Transverse colon (tissue), 4 donors: Measurements from ENCODE around the gene PRPSAP2. TPM values are rescaled to one million over a fixed set of nuclear protein-coding genes. Genes with fewer than 3 reads are reported as not detected.

ENCODE experiments used
- DNase-seq: peaks from one replicate; pipeline ENCODE4 v3.0.0-alpha.2; 2019
- H3K27ac ChIP-seq, 4 donors: fragments of 200-600 bp; sonication (generic); 2 replicates each; pipeline ENCODE4 v1.5.1; 2016 to 2018; ENCODE audit warnings: inconsistent platforms in 4 of 4
- H3K27me3 ChIP-seq: fragments of 200-600 bp; sonication (generic); 2 replicates; pipeline ENCODE4 v1.5.1; 2017; ENCODE audit warnings: inconsistent platforms
- H3K36me3 ChIP-seq, 4 donors: fragments of 200-600 bp; sonication (generic); 2 replicates each; pipeline ENCODE4 v1.5.1; 2017 to 2019; ENCODE audit warnings: inconsistent platforms in 4 of 4
- H3K4me1 ChIP-seq, 4 donors: fragments of 200-600 bp; sonication (generic); 2 replicates each; pipeline ENCODE4 v1.5.1; 2017 to 2020; ENCODE audit warnings: inconsistent platforms in 4 of 4
- H3K4me3 ChIP-seq, 4 donors: fragments of 200-600 bp; sonication (generic); 1 replicate in 1 of 4; 2 replicates in 3 of 4; pipeline versions ENCODE4 v1.5.1 to v1.6.1; 2017 to 2019; ENCODE audit warnings: inconsistent platforms in 4 of 4
- H3K9me3 ChIP-seq, 2 donors: fragments of 200-600 bp; sonication (generic); 2 replicates each; pipeline ENCODE4 v1.5.1; 2017 to 2019; ENCODE audit warnings: inconsistent platforms in 2 of 2
- EP300 ChIP-seq: sonication (generic); formaldehyde crosslinking; IDR thresholded peaks from one replicate; pipeline ENCODE4 v1.6.1; 2017; ENCODE audit warnings: antibody characterized with exemption, low read depth
- POLR2A ChIP-seq: fragments of 450-650 bp; IDR thresholded peaks from one replicate; pipeline ENCODE4 v1.6.1; 2016; ENCODE audit warnings: antibody characterized with exemption, mild to moderate bottlenecking, moderate library complexity
- POLR2AphosphoS5 ChIP-seq, 3 donors: sonication (generic); formaldehyde crosslinking; IDR thresholded peaks; one replicate each; pipeline ENCODE4 v1.6.1; 2016; ENCODE audit warnings: antibody characterized with exemption in 3 of 3
- WGBS, 2 donors: methylation state at CpG; one replicate each; pipeline ENCODE4 v1.1.5; 2018; ENCODE audit warnings: low coverage in 1 of 2; 5-methylcytosine and 5-hydroxymethylcytosine counted together
- in situ Hi-C, 4 donors: fragments of 200-750 bp; cut with MboI; loops; one replicate each; pipeline versions ENCODE4 v1.15.0 to v1.15.1; 2017; ENCODE audit warnings: low sequenced_read_pairs in 3 of 4, low pct_ligation_motif_present in 1 of 4, low pct_unique_long_range_greater_than_20kb in 1 of 4
- intact Hi-C: fragments of 100-400 bp; cut with DNase I; formaldehyde crosslinking; loops from one replicate; pipeline ENCODE4 v1.15.1; 2023; ENCODE audit warnings: low total_unique reads
- total RNA-seq, 4 donors: library from RNA; depleted of rRNA; stranded (reverse); fragments of >200 nt; gene quantifications; one replicate each; pipeline ENCODE4 v1.1.0, GENCODE V29; 2016
- TF ChIP-seq, protein P1 (sequence below), 5 experiments: fragments of 200-600 bp in 3 of 5; fragments of 450-650 bp in 2 of 5; sonication (generic) in 3 of 5; IDR thresholded peaks; 1 replicate in 2 of 5; 2 replicates in 3 of 5; pipeline ENCODE4 v1.5.1; 2016 to 2017; ENCODE audit warnings: antibody characterized with exemption in 5 of 5, inconsistent platforms in 3 of 5, mild to moderate bottlenecking in 2 of 5, moderate library complexity in 1 of 5

PRPSAP2 gene
- total RNA-seq, 4 donors from 2014 or later = 22.4 to 77.0 (median 27.2) TPM

DNA sequence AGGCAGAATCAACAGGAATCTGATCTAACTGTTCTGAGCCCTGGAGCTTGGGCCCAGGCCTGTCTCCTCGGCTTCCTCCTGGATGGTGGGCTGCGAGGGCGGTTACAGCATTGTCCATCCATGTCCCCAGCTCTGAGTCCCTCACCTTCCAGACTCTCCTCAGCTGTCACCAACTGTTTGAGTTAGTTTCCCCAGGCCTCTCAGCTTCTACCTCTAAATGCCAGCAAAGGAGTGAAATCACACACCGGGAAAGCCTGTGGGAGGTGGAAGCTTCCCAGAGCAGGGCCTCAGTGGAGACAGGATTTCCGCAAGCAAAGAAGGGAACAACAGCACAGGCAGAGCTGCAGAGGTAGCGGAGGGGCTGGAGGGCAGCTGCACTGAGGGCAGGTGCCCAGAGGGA, 9.4 kb upstream of the PRPSAP2 start:
- Histone ChIP-seq H3K9me3 (no peaks in the 10 kb centered on the region), H3K36me3 (no peaks in the 10 kb centered on the region), H3K4me3 (no peak overlapping the region), H3K4me1 (no peaks in the 10 kb centered on the region), H3K27me3 (no peaks in the 10 kb centered on the region), H3K27ac (no peak overlapping the region)
- DNase-seq = no peak
- TF ChIP-seq, protein P1, sequence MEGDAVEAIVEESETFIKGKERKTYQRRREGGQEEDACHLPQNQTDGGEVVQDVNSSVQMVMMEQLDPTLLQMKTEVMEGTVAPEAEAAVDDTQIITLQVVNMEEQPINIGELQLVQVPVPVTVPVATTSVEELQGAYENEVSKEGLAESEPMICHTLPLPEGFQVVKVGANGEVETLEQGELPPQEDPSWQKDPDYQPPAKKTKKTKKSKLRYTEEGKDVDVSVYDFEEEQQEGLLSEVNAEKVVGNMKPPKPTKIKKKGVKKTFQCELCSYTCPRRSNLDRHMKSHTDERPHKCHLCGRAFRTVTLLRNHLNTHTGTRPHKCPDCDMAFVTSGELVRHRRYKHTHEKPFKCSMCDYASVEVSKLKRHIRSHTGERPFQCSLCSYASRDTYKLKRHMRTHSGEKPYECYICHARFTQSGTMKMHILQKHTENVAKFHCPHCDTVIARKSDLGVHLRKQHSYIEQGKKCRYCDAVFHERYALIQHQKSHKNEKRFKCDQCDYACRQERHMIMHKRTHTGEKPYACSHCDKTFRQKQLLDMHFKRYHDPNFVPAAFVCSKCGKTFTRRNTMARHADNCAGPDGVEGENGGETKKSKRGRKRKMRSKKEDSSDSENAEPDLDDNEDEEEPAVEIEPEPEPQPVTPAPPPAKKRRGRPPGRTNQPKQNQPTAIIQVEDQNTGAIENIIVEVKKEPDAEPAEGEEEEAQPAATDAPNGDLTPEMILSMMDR (IDR thresholded peaks at IDR 0.05) = no peak
- no peak for TF ChIP-seq EP300
- no peak for TF ChIP-seq POLR2A
- no peak for TF ChIP-seq POLR2AphosphoS5 (IDR thresholded peaks at IDR 0.05)
- WGBS, 2 donors = 89% methylated on average over 6 of the region's 6 CpGs; no CpG with 5 or more reads in 1 of the 2 donors
- in situ Hi-C loops (no loop called here), intact Hi-C loops (no loop called here)

DNA sequence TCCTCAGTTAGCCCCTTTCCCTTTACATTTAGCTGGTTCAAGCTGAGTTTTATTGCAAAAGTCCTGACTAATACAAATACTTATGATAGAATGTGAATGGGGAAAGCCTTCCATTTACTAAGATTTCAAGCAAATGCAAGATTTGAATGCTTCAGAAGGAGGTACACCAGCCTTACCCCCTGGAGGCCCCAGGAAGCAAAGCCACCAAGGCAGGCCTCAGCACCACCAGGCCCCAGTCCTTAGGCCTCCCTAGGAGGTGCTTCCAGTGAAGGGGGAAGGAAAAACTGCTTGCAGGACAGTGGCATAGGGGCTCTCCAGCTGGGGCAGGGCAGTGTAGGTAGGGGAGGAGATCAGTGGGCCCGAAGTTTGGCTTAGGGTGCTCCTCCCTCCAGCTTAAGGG, 7.3 kb upstream of the PRPSAP2 start:
- WGBS, 2 donors = 33 to 82% methylated on average over 1 of the region's 1 CpG
- Histone ChIP-seq H3K27me3 (no peaks in the 10 kb centered on the region), H3K27ac (no peak overlapping the region), H3K9me3 (no peaks in the 10 kb centered on the region), H3K4me1 (peaks cover 0 to 7% (median 6%) of the 10 kb centered on the region in 4 donors), H3K4me3 (no peak overlapping the region), H3K36me3 (no peaks in the 10 kb centered on the region)
- TF ChIP-seq POLR2A (no peak), EP300 (no peak), POLR2AphosphoS5 (IDR thresholded peaks at IDR 0.05) (no peak)
- TF ChIP-seq, protein P1 (IDR thresholded peaks at IDR 0.05) = no peak
- intact Hi-C loops (no loop called here), in situ Hi-C loops (no loop called here)
- no peak for DNase-seq

DNA sequence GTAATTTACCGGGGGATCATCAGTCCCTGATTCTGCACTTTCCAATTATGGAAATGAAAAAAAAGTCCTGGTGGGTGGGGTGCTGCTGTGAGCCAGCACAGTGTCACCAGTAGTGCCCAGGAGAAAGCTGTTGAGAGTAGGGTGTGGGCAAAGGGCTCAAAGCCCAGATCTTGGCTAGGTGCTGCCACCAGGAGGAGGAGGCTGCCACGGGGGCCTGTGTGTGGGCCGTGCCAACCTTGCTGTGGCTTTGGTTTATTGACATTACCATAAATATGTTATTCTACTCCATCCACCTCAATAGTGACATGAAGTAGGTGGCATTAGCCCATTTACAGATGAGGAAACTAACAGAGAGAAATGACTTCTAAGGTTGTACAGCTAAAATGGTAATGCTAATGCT, 6.7 kb upstream of the PRPSAP2 start:
- Histone ChIP-seq H3K27me3 (no peaks in the 10 kb centered on the region), H3K4me1 (peaks cover 0 to 9% (median 8%) of the 10 kb centered on the region in 4 donors), H3K36me3 (no peaks in the 10 kb centered on the region), H3K9me3 (no peaks in the 10 kb centered on the region), H3K4me3 (no peak overlapping the region), H3K27ac (no peak overlapping the region)
- TF ChIP-seq, protein P1 (IDR thresholded peaks at IDR 0.05) = no peak
- TF ChIP-seq EP300 = no peak
- no peak for TF ChIP-seq POLR2A
- TF ChIP-seq POLR2AphosphoS5 (IDR thresholded peaks at IDR 0.05) = no peak
- 56 to 100% methylated on average over 1 to 3 of the region's 3 CpGs for WGBS, 2 donors
- intact Hi-C loops (no loop called here), in situ Hi-C loops (no loop called here)
- DNase-seq = no peak

DNA sequence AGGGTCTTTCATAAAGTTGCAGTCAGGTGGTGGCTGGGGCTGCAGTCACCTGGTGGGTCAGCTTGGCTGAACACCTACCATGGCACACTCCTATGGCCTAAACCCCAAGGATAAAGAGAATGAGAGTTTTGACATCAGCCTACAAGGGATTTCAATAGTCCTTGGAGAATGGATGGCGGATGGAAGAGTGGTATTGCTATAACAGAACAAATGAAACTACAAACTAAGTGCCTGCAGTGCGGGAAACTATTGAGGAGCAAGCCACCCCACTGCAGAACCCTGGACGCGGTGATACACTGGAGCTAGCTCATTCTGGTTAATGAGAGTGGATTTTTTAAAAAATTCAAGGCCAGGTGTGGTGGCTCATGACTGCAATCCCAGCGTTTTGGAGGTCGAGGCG, 3.0 kb upstream of the PRPSAP2 start:
- no peaks in the 10 kb centered on the region for H3K27me3 ChIP-seq
- peaks cover 5 to 37% (median 23%) of the 10 kb centered on the region in 4 donors for H3K4me1 ChIP-seq
- WGBS, 2 donors = 93 to 96% methylated on average over 5 to 7 of the region's 7 CpGs
- no peak for DNase-seq
- no peak overlapping the region for H3K4me3 ChIP-seq
- TF ChIP-seq, protein P1 (IDR thresholded peaks at IDR 0.05) = no peak
- no peaks in the 10 kb centered on the region for H3K9me3 ChIP-seq
- H3K27ac ChIP-seq = no peak overlapping the region
- no peaks in the 10 kb centered on the region for H3K36me3 ChIP-seq
- intact Hi-C loops = no loop called here
- in situ Hi-C loops = no loop called here
